Fibroblast of the conjunctiva (primary cell): ENCODE results near the gene MZF1.
"Not testable (repeated sequence)": the region's sequence is repeated elsewhere in the genome, so short reads cannot be mapped to it uniquely, and the experiment has no call there.

Experiments used
- DNase-seq: peaks from one replicate; pipeline ENCODE4 v3.0.0-alpha.2; 2010; ENCODE audit warnings: low read depth

Gene MZF1

GRCh38 chr19:58539169-58539559, 34.0 kb downstream of the MZF1 start:
- DNase-seq, result not testable (repeated sequence)

GRCh38 chr19:58538257-58539168, 34.6 kb downstream of the MZF1 start:
- DNase-seq, result no peak

- no peak for DNase-seq
These were observed 36.0 kb downstream of the MZF1 start for GRCh38 chr19:58536852-58537798.

- no peak for DNase-seq
These were observed 37.3 kb downstream of the MZF1 start for GRCh38 chr19:58535857-58536256.

GRCh38 chr19:58531034-58531840, 41.9 kb downstream of the MZF1 start:
- DNase-seq, result no peak

- no peak for DNase-seq
These were observed 43.7 kb downstream of the MZF1 start for GRCh38 chr19:58529405-58529804.

- DNase-seq, result no peak
These were observed 50.4 kb downstream of the MZF1 start for GRCh38 chr19:58522709-58523108.

- DNase-seq, result no peak
These were observed 51.5 kb downstream of the MZF1 start for GRCh38 chr19:58521651-58522050.

- DNase-seq, result no peak
These were observed 52.9 kb downstream of the MZF1 start for GRCh38 chr19:58520257-58520599.

- DNase-seq, result peak; percentile 95
These were observed 53.5 kb downstream of the MZF1 start, which contains the start of gene ZBTB45 for GRCh38 chr19:58519355-58520256. Gene ZBTB45, minus strand, starts transcription at chr19:58519810. Its CDS starts 2,137 bp downstream, at chr19:58517673.

GRCh38 chr19:58519087-58519354, 54.1 kb downstream of the MZF1 start:
- peak; percentile 50 for DNase-seq

- no peak for DNase-seq
These were observed 54.7 kb downstream of the MZF1 start for GRCh38 chr19:58518256-58519086.

GRCh38 chr19:58516964-58517833, 55.9 kb downstream of the MZF1 start:
- no peak for DNase-seq

- no peak for DNase-seq
These were observed 56.8 kb downstream of the MZF1 start for GRCh38 chr19:58516246-58516836.

- no peak for DNase-seq
These were observed 57.9 kb downstream of the MZF1 start for GRCh38 chr19:58515259-58515658.

- DNase-seq, result no peak
These were observed 58.5 kb downstream of the MZF1 start for GRCh38 chr19:58514564-58515022.

- DNase-seq, result peak; percentile 81
These were observed 59.2 kb downstream of the MZF1 start for GRCh38 chr19:58513694-58514563.
